ENCODE results near the gene TMEM270. TPM values are rescaled to one million over a fixed set of nuclear protein-coding genes. Genes with fewer than 3 reads are reported as not detected.

The TMEM270 gene
- polyA plus RNA-seq, 1 experiment: not detected

DNA sequence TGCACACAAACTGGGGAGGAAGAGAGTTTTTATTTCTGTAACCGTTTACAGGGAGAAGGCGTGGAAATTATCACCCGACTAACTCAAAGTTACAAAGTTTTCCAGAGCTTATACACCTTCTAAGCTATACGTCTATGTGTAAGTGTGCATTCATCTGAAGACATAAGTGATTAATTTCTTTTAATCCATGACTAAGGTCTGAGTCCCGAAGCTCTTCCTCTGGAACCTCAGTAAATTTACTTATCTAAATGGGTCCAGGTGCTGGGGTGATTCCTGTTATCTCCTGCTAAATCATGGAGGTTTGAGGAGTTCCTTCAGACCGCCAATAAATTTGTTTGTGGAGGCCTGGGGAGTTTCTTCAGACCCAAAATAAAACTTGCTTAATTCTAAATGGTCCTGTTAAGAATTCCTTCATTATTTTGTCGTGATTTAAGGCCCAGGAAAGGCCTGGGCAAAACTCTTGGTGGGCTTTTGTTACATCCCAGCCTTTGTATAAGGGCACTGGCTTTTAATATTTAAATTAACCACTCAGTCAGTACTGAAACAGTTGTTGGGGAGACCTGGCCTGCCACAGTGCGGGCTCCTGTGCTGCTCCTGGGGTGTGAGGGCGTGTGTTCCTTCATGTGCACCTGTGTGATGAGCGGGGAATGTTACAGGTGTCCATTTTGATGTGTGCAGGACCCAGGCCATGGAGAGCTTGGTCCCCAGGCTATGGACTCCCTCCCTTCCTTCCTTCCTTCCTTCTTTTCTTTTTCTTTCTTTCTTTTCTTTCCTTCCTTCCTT is 12.8 kb upstream of the TMEM270 start:
- no peak for DNase-seq (ENCODE audit: low read depth, low spot score)
- no peak overlapping the region for H3K27ac ChIP-seq (ENCODE audit: low read depth, low read length)
- ChIA-PET POLR2A (interaction anchor here (0.6 kb wide), 1 partner anchor 1736 kb away, joined by 4 read pairs; no protein-coding TSS in a partner anchor), CTCF (interaction anchor here (0.9 to 1.5 kb wide), 3 partner anchors 19 to 220 kb away, joined by 3 to 5 read pairs (median 4); no protein-coding TSS in a partner anchor)
- H3K9me3 ChIP-seq (ENCODE audit: control insufficient read depth, insufficient read depth, low read length): no peaks in the 10 kb centered on the region; the same call in 1 of the 2 replicates
- TF ChIP-seq, protein P1, sequence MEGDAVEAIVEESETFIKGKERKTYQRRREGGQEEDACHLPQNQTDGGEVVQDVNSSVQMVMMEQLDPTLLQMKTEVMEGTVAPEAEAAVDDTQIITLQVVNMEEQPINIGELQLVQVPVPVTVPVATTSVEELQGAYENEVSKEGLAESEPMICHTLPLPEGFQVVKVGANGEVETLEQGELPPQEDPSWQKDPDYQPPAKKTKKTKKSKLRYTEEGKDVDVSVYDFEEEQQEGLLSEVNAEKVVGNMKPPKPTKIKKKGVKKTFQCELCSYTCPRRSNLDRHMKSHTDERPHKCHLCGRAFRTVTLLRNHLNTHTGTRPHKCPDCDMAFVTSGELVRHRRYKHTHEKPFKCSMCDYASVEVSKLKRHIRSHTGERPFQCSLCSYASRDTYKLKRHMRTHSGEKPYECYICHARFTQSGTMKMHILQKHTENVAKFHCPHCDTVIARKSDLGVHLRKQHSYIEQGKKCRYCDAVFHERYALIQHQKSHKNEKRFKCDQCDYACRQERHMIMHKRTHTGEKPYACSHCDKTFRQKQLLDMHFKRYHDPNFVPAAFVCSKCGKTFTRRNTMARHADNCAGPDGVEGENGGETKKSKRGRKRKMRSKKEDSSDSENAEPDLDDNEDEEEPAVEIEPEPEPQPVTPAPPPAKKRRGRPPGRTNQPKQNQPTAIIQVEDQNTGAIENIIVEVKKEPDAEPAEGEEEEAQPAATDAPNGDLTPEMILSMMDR (IDR thresholded peaks at IDR 0.05; ENCODE audit: low read depth, low read length): no peak
- H3K4me3 ChIP-seq (ENCODE audit: low read depth, low read length): no peak overlapping the region
- no peaks in the 10 kb centered on the region for H3K27me3 ChIP-seq (ENCODE audit: control insufficient read depth, insufficient read depth, low read length)

DNA sequence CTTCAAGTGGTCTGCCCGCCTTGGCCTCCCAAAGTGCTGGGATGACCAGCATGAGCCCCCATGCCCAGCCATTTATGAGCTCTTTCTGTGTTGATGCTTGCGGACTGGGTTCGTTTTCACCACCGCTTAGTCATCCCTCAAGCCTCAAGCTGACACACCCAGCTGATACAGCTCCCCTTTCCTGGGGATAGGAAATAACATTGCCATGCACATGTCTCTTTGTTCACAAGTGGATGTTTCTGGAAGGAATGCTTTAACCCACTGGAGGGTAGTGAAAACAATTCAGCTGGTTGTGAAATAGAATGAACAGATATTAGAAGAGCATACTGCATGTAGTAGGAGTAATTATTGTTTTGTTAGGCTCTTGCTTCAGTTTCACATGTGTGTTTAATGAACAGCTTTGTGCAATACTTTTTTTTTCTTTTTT is 10.2 kb upstream of the TMEM270 start:
- Histone ChIP-seq H3K27ac (ENCODE audit: low read depth, low read length) (peak overlapping the region; percentile 100), H3K4me3 (ENCODE audit: low read depth, low read length) (no peak overlapping the region), H3K27me3 (ENCODE audit: control insufficient read depth, insufficient read depth, low read length) (no peaks in the 10 kb centered on the region), H3K9me3 (ENCODE audit: control insufficient read depth, insufficient read depth, low read length) (no peaks in the 10 kb centered on the region; the same call in 1 of the 2 replicates)
- POLR2A ChIA-PET: interaction anchor here (0.6 to 1.4 kb wide), 9 partner anchors 8 to 525 kb away, joined by 3 to 10 read pairs (median 3); partner anchors contain the start of genes ABHD11, METTL27 and STX1A
- CTCF ChIA-PET: interaction anchor here (1.6 kb wide), 2 partner anchors 9 to 38 kb away, joined by 4 read pairs; partner anchors contain the start of gene METTL27
- TF ChIP-seq, protein P1 (IDR thresholded peaks at IDR 0.05; ENCODE audit: low read depth, low read length): no peak
- DNase-seq (ENCODE audit: low read depth, low spot score): peak; percentile 94

DNA sequence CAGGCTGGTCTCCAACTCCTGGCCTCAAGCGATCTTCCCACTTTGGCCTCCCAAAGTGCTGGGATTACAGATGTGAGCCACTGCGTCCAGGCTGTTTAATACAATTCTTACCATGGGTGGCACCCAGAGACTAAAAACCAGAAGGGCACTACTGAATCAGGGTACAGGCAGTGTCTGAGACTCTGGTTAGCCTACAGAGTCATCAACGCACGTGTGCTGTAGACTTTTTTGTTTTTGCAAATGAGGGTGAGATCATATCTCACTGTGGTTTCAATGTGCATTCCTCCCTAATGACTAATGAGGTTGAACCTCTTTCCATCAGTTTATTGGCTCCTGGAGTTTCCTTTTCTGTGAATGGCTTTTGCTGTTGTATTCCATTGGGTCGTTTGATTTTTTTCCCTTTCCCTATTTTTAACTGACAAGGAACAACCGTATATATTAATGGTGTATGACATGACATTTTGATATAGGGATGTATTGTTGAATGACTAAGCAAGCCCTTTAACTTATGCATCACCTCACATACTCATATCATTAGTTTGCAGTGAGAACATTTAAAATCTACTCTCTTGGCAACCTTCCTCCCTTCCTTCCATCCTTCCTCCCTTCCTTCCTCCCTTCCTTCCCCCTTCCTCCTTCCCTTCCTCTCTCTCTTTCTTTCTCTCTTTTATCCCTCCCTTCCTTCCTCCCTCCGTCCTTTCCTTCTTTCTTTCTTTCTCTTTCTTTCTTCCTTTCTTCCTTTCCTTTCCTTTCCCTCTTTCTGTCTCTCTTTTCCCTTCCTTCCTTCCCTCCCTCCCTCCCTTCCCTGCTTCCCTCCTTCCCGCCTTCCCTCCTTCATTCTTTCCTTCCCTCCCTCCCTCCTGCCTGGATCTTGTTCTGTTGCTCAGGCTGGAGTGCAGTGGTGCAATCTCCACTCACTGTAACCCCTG is 9.3 kb upstream of the TMEM270 start:
- CTCF ChIA-PET: no interaction called here
- Histone ChIP-seq H3K27me3 (ENCODE audit: control insufficient read depth, insufficient read depth, low read length) (no peaks in the 10 kb centered on the region), H3K27ac (ENCODE audit: low read depth, low read length) (peak overlapping the region; percentile 100), H3K4me3 (ENCODE audit: low read depth, low read length) (peak overlapping the region; percentile 29; the same call in 1 of the 2 replicates), H3K9me3 (ENCODE audit: control insufficient read depth, insufficient read depth, low read length) (no peaks in the 10 kb centered on the region; the same call in 1 of the 2 replicates)
- TF ChIP-seq, protein P1 (IDR thresholded peaks at IDR 0.05; ENCODE audit: low read depth, low read length): no peak
- DNase-seq (ENCODE audit: low read depth, low spot score): peak; percentile 94
- POLR2A ChIA-PET: interaction anchor here (0.6 to 1.4 kb wide), 7 partner anchors 9 to 134 kb away, joined by 3 to 10 read pairs (median 3); partner anchors contain the start of genes METTL27 and STX1A

DNA sequence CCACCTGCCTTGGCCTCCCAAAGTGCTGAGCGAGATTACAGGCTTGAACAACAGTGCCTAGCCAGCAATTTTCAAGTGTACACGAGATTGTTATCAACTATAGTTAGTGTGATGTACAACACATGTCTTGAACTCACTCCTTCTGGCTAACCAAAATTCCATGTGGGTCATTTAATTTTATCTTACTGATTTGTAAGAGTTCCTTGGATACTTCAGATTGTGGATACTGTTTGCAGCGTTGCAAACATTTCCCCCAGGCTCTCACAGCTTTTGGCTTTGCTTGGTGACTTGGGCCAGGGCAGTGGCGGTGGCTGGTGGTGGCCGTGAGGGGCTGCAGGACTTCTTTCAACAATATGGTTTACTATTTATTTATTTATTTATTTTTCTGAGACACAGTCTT is 8.5 kb upstream of the TMEM270 start:
- no peak for DNase-seq (ENCODE audit: low read depth, low spot score)
- no peak overlapping the region for H3K27ac ChIP-seq (ENCODE audit: low read depth, low read length)
- TF ChIP-seq, protein P1 (IDR thresholded peaks at IDR 0.05; ENCODE audit: low read depth, low read length): no peak
- CTCF ChIA-PET: no interaction called here
- H3K9me3 ChIP-seq (ENCODE audit: control insufficient read depth, insufficient read depth, low read length): no peaks in the 10 kb centered on the region; the same call in 1 of the 2 replicates
- POLR2A ChIA-PET: no interaction called here
- no peaks in the 10 kb centered on the region for H3K27me3 ChIP-seq (ENCODE audit: control insufficient read depth, insufficient read depth, low read length)
- H3K4me3 ChIP-seq (ENCODE audit: low read depth, low read length): no peak overlapping the region
